WTC11 (cell line): Measurements from ENCODE around the gene INPP4A. TPM values are rescaled to one million over a fixed set of nuclear protein-coding genes. Genes with fewer than 3 reads are reported as not detected.

Experiments
- ATAC-seq: fragments of 200-7000 bp; cut with Tn5 transposase; 2 replicates; pipeline ENCODE4 v1.10.0; 2021; ENCODE audit warnings: mild to moderate bottlenecking, moderate library complexity
- CTCF ChIA-PET: fragments of 300-600 bp; sonication (Branson Sonifier 250); formaldehyde crosslinking; loops from one replicate; lab custom pipeline; 2021; ENCODE audit warnings: antibody characterized with exemption; lab: Charles Lee
- POLR2A ChIA-PET: fragments of 350-600 bp; sonication (Branson Sonifier 250); formaldehyde crosslinking; loops from one replicate; lab custom pipeline; 2021; ENCODE audit warnings: antibody characterized with exemption; lab: Charles Lee
- DNase-seq: peaks from one replicate; pipeline ENCODE4 v3.0.0; 2021; ENCODE audit warnings: low spot score
- H3K27ac Mint-ChIP-seq: 2 replicates; pipeline ENCODE4 v1.8.0; 2021; ENCODE audit warnings: mixed read lengths
- H3K27me3 Mint-ChIP-seq: 2 replicates; pipeline ENCODE4 v1.8.0; 2021; ENCODE audit warnings: low read depth, mild to moderate bottlenecking, moderate library complexity, mixed read lengths
- H3K36me3 Mint-ChIP-seq: 2 replicates; pipeline ENCODE4 v1.8.0; 2021; ENCODE audit warnings: mixed read lengths
- H3K4me1 Mint-ChIP-seq: 2 replicates; pipeline ENCODE4 v1.8.0; 2022; ENCODE audit warnings: mixed read lengths
- H3K4me3 Mint-ChIP-seq: 2 replicates; pipeline ENCODE4 v1.8.0; 2021; ENCODE audit warnings: mild to moderate bottlenecking, moderate library complexity, mixed read lengths
- H3K9me3 Mint-ChIP-seq: 2 replicates; pipeline ENCODE4 v1.8.0; 2021; ENCODE audit warnings: mixed read lengths
- CTCF ChIP-seq: fragments of 200-600 bp; IDR thresholded peaks from 2 replicates; pipeline ENCODE4 v1.8.0; 2022; ENCODE audit warnings: antibody characterized with exemption
- ERG ChIP-seq: fragments of 250-450 bp; sonication (Bioruptor Pico); IDR thresholded peaks from 2 replicates; pipeline ENCODE4 v1.8.0; 2021; ENCODE audit warnings: mild to moderate bottlenecking
- ESRRA ChIP-seq: sonication (generic); formaldehyde crosslinking; IDR thresholded peaks from 2 replicates; pipeline ENCODE4 v1.8.1; 2022; ENCODE audit warnings: mild to moderate bottlenecking, missing genetic modification reagents, borderline replicate concordance
- GABPB1 ChIP-seq: sonication (generic); formaldehyde crosslinking; IDR thresholded peaks from 2 replicates; pipeline ENCODE4 v1.8.1; 2023; ENCODE audit warnings: mild to moderate bottlenecking, missing genetic modification reagents
- GTF2I ChIP-seq: fragments of 250-450 bp; sonication (Bioruptor Pico); conservative IDR thresholded peaks from 2 replicates; pipeline ENCODE4 v1.4.0; 2021; ENCODE audit warnings: mild to moderate bottlenecking
- HMGXB4 ChIP-seq: sonication (generic); formaldehyde crosslinking; IDR thresholded peaks from 2 replicates; pipeline ENCODE4 v1.8.1; 2023; ENCODE audit warnings: mild to moderate bottlenecking, moderate library complexity, missing genetic modification reagents
- IRF1 ChIP-seq: sonication (generic); formaldehyde crosslinking; IDR thresholded peaks from 2 replicates; pipeline ENCODE4 v1.8.0; 2023; ENCODE audit warnings: missing genetic modification reagents
- JUN ChIP-seq: sonication (generic); formaldehyde crosslinking; IDR thresholded peaks from 2 replicates; pipeline ENCODE4 v1.8.0; 2023; ENCODE audit warnings: mild to moderate bottlenecking, missing genetic modification reagents
- NR1H2 ChIP-seq: sonication (generic); formaldehyde crosslinking; IDR thresholded peaks from 2 replicates; pipeline ENCODE4 v1.9.0; 2021; ENCODE audit warnings: mild to moderate bottlenecking, moderate library complexity, missing genetic modification reagents
- NR2C2 ChIP-seq: sonication (generic); formaldehyde crosslinking; IDR thresholded peaks from 2 replicates; pipeline ENCODE4 v1.8.0; 2022; ENCODE audit warnings: mild to moderate bottlenecking, missing genetic modification reagents
- RELA ChIP-seq: sonication (generic); formaldehyde crosslinking; IDR thresholded peaks from 2 replicates; pipeline ENCODE4 v1.8.1; 2022; ENCODE audit warnings: missing genetic modification reagents, mild to moderate bottlenecking, borderline replicate concordance
- SP1 ChIP-seq: sonication (generic); formaldehyde crosslinking; conservative IDR thresholded peaks from 2 replicates; pipeline ENCODE4 v1.8.1; 2022; ENCODE audit warnings: missing genetic modification reagents
- STAT6 ChIP-seq: sonication (generic); formaldehyde crosslinking; conservative IDR thresholded peaks from 2 replicates; pipeline ENCODE4 v1.8.1; 2023; ENCODE audit warnings: mild to moderate bottlenecking, low read depth, missing genetic modification reagents, moderate library complexity
- TEAD1 ChIP-seq: sonication (generic); formaldehyde crosslinking; IDR thresholded peaks from 2 replicates; pipeline ENCODE4 v1.8.0; 2022; ENCODE audit warnings: mild to moderate bottlenecking, missing genetic modification reagents
- TEAD4 ChIP-seq: sonication (generic); formaldehyde crosslinking; IDR thresholded peaks from 2 replicates; pipeline ENCODE4 v1.8.0; 2022; ENCODE audit warnings: mild to moderate bottlenecking, missing genetic modification reagents
- ZNF121 ChIP-seq: sonication (generic); formaldehyde crosslinking; IDR thresholded peaks from 2 replicates; pipeline ENCODE4 v1.8.0; 2023; ENCODE audit warnings: missing genetic modification reagents
- ZNF219 ChIP-seq: sonication (generic); formaldehyde crosslinking; IDR thresholded peaks from 2 replicates; pipeline ENCODE4 v1.8.0; 2023; ENCODE audit warnings: missing genetic modification reagents, mild to moderate bottlenecking, borderline replicate concordance
- ZNF263 ChIP-seq: sonication (generic); formaldehyde crosslinking; IDR thresholded peaks from 2 replicates; pipeline ENCODE4 v1.8.1; 2022; ENCODE audit warnings: low read depth, mild to moderate bottlenecking, moderate library complexity, missing genetic modification reagents
- ZNF416 ChIP-seq: fragments of 250-450 bp; sonication (Bioruptor Pico); IDR thresholded peaks from 2 replicates; pipeline ENCODE4 v1.9.0; 2021; ENCODE audit warnings: mild to moderate bottlenecking, inconsistent platforms
- ZNF671 ChIP-seq: fragments of 250-450 bp; sonication (Bioruptor Pico); IDR thresholded peaks from 2 replicates; pipeline ENCODE4 v1.8.0; 2021; ENCODE audit warnings: mild to moderate bottlenecking
- total RNA-seq: library from RNA; stranded (reverse); gene quantifications from 3 replicates; pipeline ENCODE4 v1.2.3, GENCODE V29; 2021

The INPP4A gene
- total RNA-seq, 1 experiment from 2014 or later = 38.3 TPM

GRCh38 chr2:98416383-98417159, 28.1 kb upstream of the INPP4A start:
- TF ChIP-seq TEAD4 (CRISPR knock-in tag) = no peak
- no peak for TF ChIP-seq HMGXB4 (CRISPR knock-in tag)
- TF ChIP-seq GTF2I = no peak
- TF ChIP-seq TEAD1 (CRISPR knock-in tag) = no peak
- no peak for TF ChIP-seq ZNF671 (CRISPR knock-in tag)
- no peak for TF ChIP-seq ZNF121 (CRISPR knock-in tag)
- TF ChIP-seq ZNF219 (CRISPR knock-in tag) = no peak
- TF ChIP-seq STAT6 (CRISPR knock-in tag) = no peak
- no peak for TF ChIP-seq JUN
- no peak for TF ChIP-seq NR1H2 (CRISPR knock-in tag)
- TF ChIP-seq ZNF263 (CRISPR knock-in tag) = no peak
- TF ChIP-seq CTCF = no peak
- no peak for TF ChIP-seq NR2C2 (CRISPR knock-in tag)
- TF ChIP-seq ESRRA (CRISPR knock-in tag) = no peak
- TF ChIP-seq RELA (CRISPR knock-in tag) = no peak
- no peak for TF ChIP-seq GABPB1 (CRISPR knock-in tag)
- TF ChIP-seq IRF1 (CRISPR knock-in tag) = no peak
- no peak for TF ChIP-seq ZNF416 (CRISPR knock-in tag)
- no peak for TF ChIP-seq ERG (CRISPR knock-in tag)
- TF ChIP-seq SP1 (CRISPR knock-in tag) = no peak
- H3K4me3 Mint-ChIP-seq = no peak overlapping the region
- H3K9me3 Mint-ChIP-seq = peaks cover 38% of the 10 kb centered on the region
- DNase-seq (no peak), ATAC-seq (no peak)
- no peaks in the 10 kb centered on the region for H3K4me1 Mint-ChIP-seq
- H3K36me3 Mint-ChIP-seq = peaks cover 37% of the 10 kb centered on the region
- POLR2A ChIA-PET = no interaction called here
- CTCF ChIA-PET = no interaction called here
- H3K27ac Mint-ChIP-seq = no peak overlapping the region
- H3K27me3 Mint-ChIP-seq = peaks cover 2% of the 10 kb centered on the region; the same call in 1 of the 2 replicates
